NCI-H1417 (cell line): ENCODE results near the gene PIK3R3.

Experiments used
- DNase-seq, 3 experiments: peaks; one replicate each; lab custom pipeline; 2025; lab: John Stamatoyannopoulos, UW

The PIK3R3 gene

GRCh38 chr1:46157916-46158311 lies 25.5 kb upstream of the PIK3R3 start:
- no peak for DNase-seq

GRCh38 chr1:46153732-46154131 lies 21.3 kb upstream of the PIK3R3 start:
- no peak for DNase-seq

- no peak for DNase-seq
Observed at GRCh38 chr1:46153228-46153627, 20.8 kb upstream of the PIK3R3 start.

GRCh38 chr1:46152016-46152415 lies 19.6 kb upstream of the PIK3R3 start:
- DNase-seq = no peak

- DNase-seq = no peak
Observed at GRCh38 chr1:46150085-46150484, 17.7 kb upstream of the PIK3R3 start.

- DNase-seq = no peak
Observed at GRCh38 chr1:46148318-46148717, 15.9 kb upstream of the PIK3R3 start.

- DNase-seq = no peak
Observed at GRCh38 chr1:46137916-46138315, 5.5 kb upstream of the PIK3R3 start.

- peak in 1 of 3 experiments; percentile 44 for DNase-seq
Observed at GRCh38 chr1:46136711-46137110, 4.3 kb upstream of the PIK3R3 start.

GRCh38 chr1:46134660-46135331 lies 2.4 kb upstream of the PIK3R3 start:
- peak in 2 of 3 experiments; percentile 6 to 64 for DNase-seq

GRCh38 chr1:46133781-46134350 lies 1.4 kb upstream of the PIK3R3 start:
- peak in 2 of 3 experiments; percentile 42 to 59 for DNase-seq

- peak in 2 of 3 experiments; percentile 87 to 96 for DNase-seq
Observed at GRCh38 chr1:46133181-46133658, 791 bp upstream of the PIK3R3 start.

GRCh38 chr1:46131712-46132528 lies 509 bp downstream of the PIK3R3 start:
- peak; percentile 68 to 86 (median 72) for DNase-seq

GRCh38 chr1:46131093-46131492 lies 1.3 kb downstream of the PIK3R3 start:
- DNase-seq = peak in 2 of 3 experiments; percentile 11 to 61

GRCh38 chr1:46130606-46131005 lies 1.8 kb downstream of the PIK3R3 start:
- peak in 1 of 3 experiments; percentile 60 for DNase-seq

- peak in 1 of 3 experiments; percentile 52 for DNase-seq
Observed at GRCh38 chr1:46130121-46130520, 2.3 kb downstream of the PIK3R3 start.

GRCh38 chr1:46128344-46128743 lies 4.1 kb downstream of the PIK3R3 start:
- no peak for DNase-seq

GRCh38 chr1:46118856-46119255 lies 13.6 kb downstream of the PIK3R3 start:
- no peak for DNase-seq

GRCh38 chr1:46117810-46118494 lies 14.5 kb downstream of the PIK3R3 start:
- no peak for DNase-seq

GRCh38 chr1:46114925-46115603 lies 17.4 kb downstream of the PIK3R3 start:
- DNase-seq = no peak

- no peak for DNase-seq
Observed at GRCh38 chr1:46113948-46114347, 18.5 kb downstream of the PIK3R3 start.

GRCh38 chr1:46112108-46112507 lies 20.3 kb downstream of the PIK3R3 start:
- DNase-seq = no peak

- DNase-seq = no peak
Observed at GRCh38 chr1:46110521-46110920, 21.9 kb downstream of the PIK3R3 start.
